ENCODE results near the gene FAM181A.
A peak's percentile ranks its signal among the peaks of the same experiment; 100 is the strongest.

Gene FAM181A

DNA sequence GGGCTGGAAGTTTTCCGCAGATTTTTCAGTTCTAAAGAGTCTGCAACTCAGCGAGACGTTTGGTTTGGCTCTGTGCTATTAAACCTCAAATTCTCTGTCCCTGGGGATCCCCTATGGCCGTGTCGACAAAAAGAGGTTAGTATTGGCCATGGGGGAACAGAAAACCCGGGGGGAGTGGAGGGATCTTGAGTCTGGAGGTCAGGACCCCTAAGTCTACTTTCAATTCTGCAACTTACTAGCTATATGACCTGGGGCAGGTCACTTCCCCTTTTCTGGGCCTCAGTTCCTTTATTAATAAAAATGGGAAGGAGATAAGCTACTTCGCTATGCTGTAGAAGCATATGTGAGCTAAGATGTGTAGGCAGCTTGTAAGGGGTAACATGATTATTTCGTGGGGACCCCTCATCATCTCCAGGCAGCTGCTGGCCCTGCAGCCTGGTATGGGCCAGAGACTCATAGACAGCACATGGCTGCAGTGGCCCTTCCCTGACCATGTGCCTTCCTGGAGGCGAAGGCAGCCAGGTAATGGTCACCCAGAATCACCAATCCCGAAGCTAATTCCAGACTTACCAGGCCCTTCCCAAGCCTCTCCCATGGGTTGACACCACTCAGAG, 40.6 kb downstream of the FAM181A start:
- Histone ChIP-seq H3K4me1 (ENCODE audit: control insufficient read depth in 1 of 2, insufficient read depth in 1 of 2, low read depth in 1 of 2, low read length in 1 of 2) (peaks cover 5 to 40% of the 10 kb centered on the region in 2 experiments), H3K27me3 (peaks cover 33% of the 10 kb centered on the region), H3K27ac (peak overlapping the region; percentile 57), H3K36me3 (no peaks in the 10 kb centered on the region), H3K9me3 (no peaks in the 10 kb centered on the region), H3K4me3 (ENCODE audit: low read depth in 1 of 2, low read length in 1 of 2) (peak overlapping the region in 1 of 2 experiments; percentile 19)
- TF ChIP-seq CTCF (IDR thresholded peaks at IDR 0.05), result no peak

- no peak for TF ChIP-seq CTCF (IDR thresholded peaks at IDR 0.05)
- peaks cover 0 to 26% of the 10 kb centered on the region in 2 experiments for H3K4me1 ChIP-seq (ENCODE audit: control insufficient read depth in 1 of 2, insufficient read depth in 1 of 2, low read depth in 1 of 2, low read length in 1 of 2)
- H3K27ac ChIP-seq, result no peak overlapping the region
- H3K27me3 ChIP-seq, result peaks cover 33% of the 10 kb centered on the region
- H3K4me3 ChIP-seq (ENCODE audit: low read depth in 1 of 2, low read length in 1 of 2), result no peak overlapping the region
- H3K9me3 ChIP-seq, result no peaks in the 10 kb centered on the region
- no peaks in the 10 kb centered on the region for H3K36me3 ChIP-seq
Measured at GRCh38 chr14:93969082-93969828, 42.1 kb downstream of the FAM181A start.

DNA sequence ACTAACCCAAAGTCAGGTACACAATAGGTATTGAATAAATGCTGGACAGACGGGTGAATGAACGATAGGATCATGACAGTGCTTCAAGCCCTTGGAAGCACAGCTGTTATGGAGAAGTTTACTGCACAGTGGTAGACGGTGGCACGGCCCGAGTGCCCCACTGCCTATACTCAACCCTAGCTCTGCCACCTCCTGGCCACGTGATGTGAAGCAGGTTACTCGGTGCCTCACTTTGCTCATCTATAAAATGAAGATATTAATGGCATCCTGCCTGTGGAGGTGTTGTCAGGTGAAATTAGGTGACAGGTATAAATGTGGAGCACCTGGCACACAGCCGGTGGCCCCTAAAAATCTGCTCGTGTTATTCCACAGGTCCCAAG, 43.4 kb downstream of the FAM181A start:
- peaks cover 0 to 26% of the 10 kb centered on the region in 2 experiments for H3K4me1 ChIP-seq (ENCODE audit: control insufficient read depth in 1 of 2, insufficient read depth in 1 of 2, low read depth in 1 of 2, low read length in 1 of 2)
- H3K36me3 ChIP-seq, result no peaks in the 10 kb centered on the region
- no peaks in the 10 kb centered on the region for H3K9me3 ChIP-seq
- TF ChIP-seq CTCF (IDR thresholded peaks at IDR 0.05), result peak; percentile 65
- peaks cover 45% of the 10 kb centered on the region for H3K27me3 ChIP-seq
- H3K27ac ChIP-seq, result peak overlapping the region; percentile 14
- H3K4me3 ChIP-seq (ENCODE audit: low read depth in 1 of 2, low read length in 1 of 2), result peak overlapping the region in 1 of 2 experiments; percentile 61

DNA sequence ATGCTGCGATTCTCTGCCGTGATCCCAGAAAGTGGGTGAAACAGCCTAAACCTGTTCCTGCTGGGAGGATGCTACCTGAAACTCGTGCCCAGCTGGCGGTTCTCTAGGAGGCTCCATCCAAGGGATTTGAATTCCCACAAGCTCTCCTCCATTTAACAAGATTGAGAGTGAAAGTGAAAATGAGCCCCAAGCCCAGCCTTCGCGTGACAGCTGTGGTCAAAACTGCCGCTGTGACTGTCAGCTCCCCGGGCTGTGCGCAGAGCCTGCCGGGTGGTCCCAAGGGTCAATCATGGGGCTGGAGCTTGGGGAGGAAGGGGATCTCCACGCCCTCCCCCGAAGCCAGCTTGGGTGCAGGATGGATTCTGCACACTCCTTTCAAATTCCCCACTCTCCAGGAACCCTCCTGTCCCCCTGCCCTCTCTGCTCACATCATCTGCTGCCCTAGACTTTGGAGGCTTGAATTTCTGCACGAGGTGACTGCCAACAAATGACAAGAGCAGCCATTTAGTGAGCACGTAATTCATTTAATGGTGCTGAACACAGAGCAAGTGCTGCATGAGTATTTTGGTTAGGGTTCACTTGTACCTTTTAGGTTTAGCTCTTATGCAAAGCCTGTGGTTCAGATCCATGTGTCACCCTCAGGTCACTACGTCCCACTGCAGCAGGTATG, 44.0 kb downstream of the FAM181A start:
- peak overlapping the region in 1 of 2 experiments; percentile 61 for H3K4me3 ChIP-seq (ENCODE audit: low read depth in 1 of 2, low read length in 1 of 2)

GRCh38 chr14:93971635-93972027, 44.5 kb downstream of the FAM181A start:
- H3K9me3 ChIP-seq, result no peaks in the 10 kb centered on the region
- H3K4me1 ChIP-seq (ENCODE audit: control insufficient read depth in 1 of 2, insufficient read depth in 1 of 2, low read depth in 1 of 2, low read length in 1 of 2), result peaks cover 0 to 30% of the 10 kb centered on the region in 2 experiments
- no peaks in the 10 kb centered on the region for H3K36me3 ChIP-seq
- H3K4me3 ChIP-seq (ENCODE audit: low read depth in 1 of 2, low read length in 1 of 2), result no peak overlapping the region
- peaks cover 55% of the 10 kb centered on the region for H3K27me3 ChIP-seq
- no peak overlapping the region for H3K27ac ChIP-seq
- no peak for TF ChIP-seq CTCF (IDR thresholded peaks at IDR 0.05)

More for the DNA sequence above, 44.0 kb downstream of the FAM181A start:
- Histone ChIP-seq H3K36me3 (no peaks in the 10 kb centered on the region), H3K27me3 (peaks cover 50% of the 10 kb centered on the region), H3K27ac (no peak overlapping the region), H3K9me3 (no peaks in the 10 kb centered on the region), H3K4me1 (ENCODE audit: control insufficient read depth in 1 of 2, insufficient read depth in 1 of 2, low read depth in 1 of 2, low read length in 1 of 2) (peaks cover 0 to 26% of the 10 kb centered on the region in 2 experiments)
- no peak for TF ChIP-seq CTCF (IDR thresholded peaks at IDR 0.05)

All from neutrophil (primary cell).